A673 (cell line): Measurements from ENCODE around the gene ELOVL5. TPM values are rescaled to one million over a fixed set of nuclear protein-coding genes. Genes with fewer than 3 reads are reported as not detected.

Experiments
- BruUV-seq: library from RNA; stranded (reverse); fragments of 400-500 nt; replicated peaks from 2 replicates; lab custom pipeline; 2021; lab: Mats Ljungman, UMichigan
- CTCF ChIA-PET: fragments of 300-600 bp; sonication (Branson Sonifier 250); formaldehyde crosslinking; loops from one replicate; lab custom pipeline; 2022; ENCODE audit warnings: antibody characterized with exemption; lab: Charles Lee
- POLR2A ChIA-PET: fragments of 300-600 bp; sonication (Branson Sonifier 250); formaldehyde crosslinking; loops from one replicate; lab custom pipeline; 2022; ENCODE audit warnings: antibody characterized with exemption; ENCODE audit not compliant: low non-redundant PET; lab: Charles Lee
- DNase-seq: peaks from one replicate; pipeline ENCODE4 v3.0.0-alpha.2; 2015; ENCODE audit warnings: low spot score
- H3K27ac ChIP-seq: fragments of 200-600 bp; sonication (generic); 2 replicates; pipeline ENCODE4 v1.5.1; 2016; ENCODE audit warnings: mixed run types, low read depth, mild to moderate bottlenecking, mixed read lengths, antibody characterized with exemption, low read length; ENCODE audit not compliant: poor library complexity, severe bottlenecking
- H3K27me3 ChIP-seq: fragments of 200-600 bp; sonication (generic); replicated peaks from 2 replicates; pipeline ENCODE4 v1.6.1; 2017; ENCODE audit warnings: mixed run types, low read depth, mild to moderate bottlenecking, mixed read lengths, antibody characterized with exemption, low read length; ENCODE audit not compliant: insufficient read depth, poor library complexity
- H3K36me3 ChIP-seq: fragments of 200-600 bp; sonication (generic); 2 replicates; pipeline ENCODE4 v1.6.1; 2016; ENCODE audit warnings: mixed run types, mild to moderate bottlenecking, mixed read lengths, antibody characterized with exemption, low read length; ENCODE audit not compliant: insufficient read depth, poor library complexity, severe bottlenecking
- H3K4me1 ChIP-seq: fragments of 200-600 bp; sonication (generic); 2 replicates; pipeline ENCODE4 v1.6.1; 2017; ENCODE audit warnings: mixed run types, mild to moderate bottlenecking, mixed read lengths, antibody characterized with exemption, low read length; ENCODE audit not compliant: insufficient read depth, poor library complexity, severe bottlenecking
- H3K4me3 ChIP-seq: fragments of 200-600 bp; sonication (generic); 2 replicates; pipeline ENCODE4 v1.5.1; 2016; ENCODE audit warnings: low read depth, mixed run types, mild to moderate bottlenecking, mixed read lengths, low read length; ENCODE audit not compliant: poor library complexity, severe bottlenecking
- H3K9me3 ChIP-seq: fragments of 200-600 bp; sonication (generic); 2 replicates; pipeline ENCODE4 v1.6.1; 2016; ENCODE audit warnings: mixed run types, low read depth, mild to moderate bottlenecking, mixed read lengths, antibody characterized with exemption, low read length; ENCODE audit not compliant: poor library complexity, severe bottlenecking
- CTCF ChIP-seq: fragments of 300-800, 200-600 bp; sonication (generic); conservative IDR thresholded peaks from 2 replicates; pipeline ENCODE4 v1.5.1; 2017; ENCODE audit warnings: low read depth, mild to moderate bottlenecking, antibody characterized with exemption, low read length, moderate library complexity, mixed read lengths
- EZH2 ChIP-seq: fragments of 200-600 bp; sonication (generic); IDR thresholded peaks from 2 replicates; pipeline ENCODE4 v1.6.1; 2017; ENCODE audit warnings: borderline replicate concordance, low read depth, mild to moderate bottlenecking, mixed read lengths, antibody characterized with exemption, low read length; ENCODE audit not compliant: poor library complexity, severe bottlenecking
- intact Hi-C: fragments of 100-400 bp; cut with micrococcal nuclease; formaldehyde crosslinking; loops from one replicate; pipeline ENCODE4 v1.10.0; 2022; ENCODE audit not compliant: unreplicated experiment
- total RNA-seq: library from RNA; stranded (reverse); gene quantifications from 2 replicates; pipeline ENCODE4 v1.2.3, GENCODE V29; 2021

Gene ELOVL5
- total RNA-seq, 1 experiment from 2014 or later, result 98.5 TPM

GRCh38 chr6:53352360-53352759 lies 3.6 kb upstream of the ELOVL5 start:
- no peak for TF ChIP-seq CTCF
- Histone ChIP-seq H3K27ac (no peak overlapping the region), H3K4me1 (peaks cover under 1% of the 10 kb centered on the region), H3K4me3 (no peak overlapping the region), H3K36me3 (no peaks in the 10 kb centered on the region), H3K9me3 (no peaks in the 10 kb centered on the region), H3K27me3 (no peaks in the 10 kb centered on the region)
- CTCF ChIA-PET, result no interaction called here
- intact Hi-C loops, result no loop called here
- POLR2A ChIA-PET, result no interaction called here
- no peak for DNase-seq
- BruUV-seq, result no TSS peak

- TF ChIP-seq CTCF, result no peak
- TF ChIP-seq EZH2, result no peak
- H3K9me3 ChIP-seq, result no peaks in the 10 kb centered on the region
- POLR2A ChIA-PET, result no interaction called here
- peak overlapping the region; percentile 92 for H3K4me3 ChIP-seq
- peaks cover 4% of the 10 kb centered on the region for H3K36me3 ChIP-seq
- peaks cover 16% of the 10 kb centered on the region for H3K4me1 ChIP-seq
- TSS peak; percentile 97 for BruUV-seq
- H3K27me3 ChIP-seq, result no peaks in the 10 kb centered on the region
- no peak for DNase-seq
- intact Hi-C loops, result loop anchor here (2.0 kb wide), 1 partner anchor 46 kb away; no protein-coding TSS in a partner anchor
- CTCF ChIA-PET, result no interaction called here
- peak overlapping the region; percentile 93 for H3K27ac ChIP-seq
Observed at GRCh38 chr6:53349209-53349693, 501 bp upstream of the ELOVL5 start.

- Histone ChIP-seq H3K4me1 (peaks cover 20% of the 10 kb centered on the region), H3K9me3 (no peaks in the 10 kb centered on the region), H3K27me3 (no peaks in the 10 kb centered on the region), H3K27ac (peak overlapping the region; percentile 93), H3K4me3 (peak overlapping the region; percentile 92), H3K36me3 (peaks cover 4% of the 10 kb centered on the region)
- ChIA-PET POLR2A (interaction anchor here (0.6 to 1.0 kb wide), 2 partner anchors 11 to 426 kb away, joined by 3 read pairs; no protein-coding TSS in a partner anchor), CTCF (no interaction called here)
- intact Hi-C loops, result loop anchor here (2.0 kb wide), 1 partner anchor 45 kb away; no protein-coding TSS in a partner anchor
- TF ChIP-seq CTCF (no peak), EZH2 (no peak)
- no TSS peak for BruUV-seq
- DNase-seq, result peak; percentile 85
Observed at GRCh38 chr6:53347921-53348370, 804 bp downstream of the ELOVL5 start.
